GM23338 (cell line): Measurements from ENCODE around the gene KRTAP16-1. TPM values are rescaled to one million over a fixed set of nuclear protein-coding genes. Genes with fewer than 3 reads are reported as not detected.

Experiments used
- EZH2 ChIP-seq: fragments of 200-600 bp; sonication (generic); IDR thresholded peaks from one replicate; pipeline ENCODE4 v1.8.0; 2017; ENCODE audit warnings: antibody characterized with exemption, mild to moderate bottlenecking, low read depth; ENCODE audit not compliant: unreplicated experiment
- POLR2AphosphoS5 ChIP-seq: IDR thresholded peaks from 2 replicates; pipeline ENCODE4 v1.6.1; 2016; ENCODE audit warnings: antibody characterized with exemption, low read depth
- ZNF114 ChIP-seq: fragments of 250-450 bp; sonication (Bioruptor Pico); IDR thresholded peaks from 2 replicates; pipeline ENCODE4 v1.5.0; 2020; ENCODE audit warnings: mild to moderate bottlenecking, moderate library complexity
- polyA plus RNA-seq: library from polyadenylated mRNA; unstranded; fragments of >200 nt; fragmentation: Nextera tagmentation; extraction: Ambion mirVana; gene quantifications from 2 replicates; pipeline ENCODE4 v1.2.1, GENCODE V29; 2016
- small RNA-seq: library from RNA; depleted of rRNA; stranded (forward); fragments of <200 nt; gene quantifications from one replicate; pipeline ENCODE3, GENCODE V24; 2014; ENCODE audit warnings: low replicate concordance
- total RNA-seq: library from RNA; depleted of rRNA; stranded (reverse); fragments of >200 nt; shearing (Covaris generic); gene quantifications from 2 replicates; pipeline ENCODE4 v1.2.3, GENCODE V29; 2014; rRNA removed

Gene KRTAP16-1
- total and polyA plus RNA-seq, 2 experiments from 2014 or later, result not detected

GRCh38 chr17:41258406-41258805, 50.7 kb downstream of the KRTAP16-1 start (continued):
- TF ChIP-seq EZH2, result no peak
- no peak for TF ChIP-seq POLR2AphosphoS5
- TF ChIP-seq ZNF114 (CRISPR knock-in tag), result no peak

Small RNAs within 50 kb of the gene (small RNA-seq; reads per million reads assigned to genes)
- not detected for gene KRTAP9-10P

Other genes starting within 250 kb of the KRTAP16-1 start
Only the 30 nearest of the 36 such genes appear.
- not detected in 2 replicates for gene KRTAP4-16, start 207.1 kb downstream of the KRTAP16-1 start, total RNA-seq
- gene KRTAP4-16, start 207.1 kb downstream of the KRTAP16-1 start, polyA plus RNA-seq, result not detected in 2 replicates
- gene KRTAP4-9, start 203.9 kb downstream of the KRTAP16-1 start, total RNA-seq, result not detected in 2 replicates
- not detected in 2 replicates for gene KRTAP4-9, start 203.9 kb downstream of the KRTAP16-1 start, polyA plus RNA-seq
- gene KRTAP4-11, start 190.9 kb downstream of the KRTAP16-1 start, total RNA-seq, result not detected in 2 replicates
- not detected in 2 replicates for gene KRTAP4-11, start 190.9 kb downstream of the KRTAP16-1 start, polyA plus RNA-seq
- gene KRTAP4-12, start 185.1 kb downstream of the KRTAP16-1 start, total RNA-seq, result not detected in 2 replicates
- gene KRTAP4-12, start 185.1 kb downstream of the KRTAP16-1 start, polyA plus RNA-seq, result not detected in 2 replicates
- not detected in 2 replicates for gene KRTAP4-6, start 168.8 kb downstream of the KRTAP16-1 start, total RNA-seq
- not detected in 2 replicates for gene KRTAP4-6, start 168.8 kb downstream of the KRTAP16-1 start, polyA plus RNA-seq
- not detected in 2 replicates for gene KRTAP4-5, start 159.5 kb downstream of the KRTAP16-1 start, total RNA-seq
- not detected in 2 replicates for gene KRTAP4-5, start 159.5 kb downstream of the KRTAP16-1 start, polyA plus RNA-seq
- gene KRTAP4-4, start 148.6 kb downstream of the KRTAP16-1 start, total RNA-seq, result not detected in 2 replicates
- not detected in 2 replicates for gene KRTAP4-4, start 148.6 kb downstream of the KRTAP16-1 start, polyA plus RNA-seq
- not detected in 2 replicates for gene KRTAP4-3, start 141.1 kb downstream of the KRTAP16-1 start, total RNA-seq
- not detected in 2 replicates for gene KRTAP4-3, start 141.1 kb downstream of the KRTAP16-1 start, polyA plus RNA-seq
- gene KRTAP4-2, start 131.1 kb downstream of the KRTAP16-1 start, total RNA-seq, result not detected in 2 replicates
- not detected in 2 replicates for gene KRTAP4-2, start 131.1 kb downstream of the KRTAP16-1 start, polyA plus RNA-seq
- not detected in 2 replicates for gene KRTAP4-1, start 124.4 kb downstream of the KRTAP16-1 start, total RNA-seq
- not detected in 2 replicates for gene KRTAP4-1, start 124.4 kb downstream of the KRTAP16-1 start, polyA plus RNA-seq
- gene KRTAP9-1, start 119.4 kb downstream of the KRTAP16-1 start, total RNA-seq, result not detected in 2 replicates
- gene KRTAP9-1, start 119.4 kb downstream of the KRTAP16-1 start, polyA plus RNA-seq, result not detected in 2 replicates
- not detected in 2 replicates for gene KRTAP9-2, start 82.7 kb downstream of the KRTAP16-1 start, total RNA-seq
- not detected in 2 replicates for gene KRTAP9-2, start 82.7 kb downstream of the KRTAP16-1 start, polyA plus RNA-seq
- gene KRTAP9-3, start 76.9 kb downstream of the KRTAP16-1 start, total RNA-seq, result not detected in 2 replicates
- gene KRTAP9-3, start 76.9 kb downstream of the KRTAP16-1 start, polyA plus RNA-seq, result not detected in 2 replicates
- gene KRTAP9-8, start 71.3 kb downstream of the KRTAP16-1 start, total RNA-seq, result not detected in 2 replicates
- gene KRTAP9-8, start 71.3 kb downstream of the KRTAP16-1 start, polyA plus RNA-seq, result not detected in 2 replicates
- not detected in 2 replicates for gene KRTAP9-4, start 59.6 kb downstream of the KRTAP16-1 start, total RNA-seq
- not detected in 2 replicates for gene KRTAP9-4, start 59.6 kb downstream of the KRTAP16-1 start, polyA plus RNA-seq
- not detected in 2 replicates for gene KRTAP9-9, start 53.9 kb downstream of the KRTAP16-1 start, total RNA-seq
- not detected in 2 replicates for gene KRTAP9-9, start 53.9 kb downstream of the KRTAP16-1 start, polyA plus RNA-seq
- not detected in 2 replicates for gene KRTAP9-6, start 43.9 kb downstream of the KRTAP16-1 start, total RNA-seq
- not detected in 2 replicates for gene KRTAP9-6, start 43.9 kb downstream of the KRTAP16-1 start, polyA plus RNA-seq
- gene KRTAP9-7, start 33.6 kb downstream of the KRTAP16-1 start, total RNA-seq, result not detected in 2 replicates
- gene KRTAP9-7, start 33.6 kb downstream of the KRTAP16-1 start, polyA plus RNA-seq, result not detected in 2 replicates
- gene KRTAP29-1, start 6.5 kb downstream of the KRTAP16-1 start, total RNA-seq, result not detected in 2 replicates
- gene KRTAP29-1, start 6.5 kb downstream of the KRTAP16-1 start, polyA plus RNA-seq, result not detected in 2 replicates
- gene KRTAP17-1, start 6.4 kb upstream of the KRTAP16-1 start, total RNA-seq, result not detected in 2 replicates
- gene KRTAP17-1, start 6.4 kb upstream of the KRTAP16-1 start, polyA plus RNA-seq, result not detected in 2 replicates
- not detected in 2 replicates for gene KRT33A, start 41.5 kb upstream of the KRTAP16-1 start, total RNA-seq
- gene KRT33A, start 41.5 kb upstream of the KRTAP16-1 start, polyA plus RNA-seq, result not detected in 2 replicates
- gene KRT33B, start 60.5 kb upstream of the KRTAP16-1 start, total RNA-seq, result not detected in 2 replicates
- not detected in 2 replicates for gene KRT33B, start 60.5 kb upstream of the KRTAP16-1 start, polyA plus RNA-seq
- gene KRT34, start 73.0 kb upstream of the KRTAP16-1 start, total RNA-seq, result not detected in 2 replicates
- not detected in 2 replicates for gene KRT34, start 73.0 kb upstream of the KRTAP16-1 start, polyA plus RNA-seq
- gene KRT31, start 88.3 kb upstream of the KRTAP16-1 start, total RNA-seq, result not detected in 2 replicates
- gene KRT31, start 88.3 kb upstream of the KRTAP16-1 start, polyA plus RNA-seq, result not detected in 2 replicates
- gene KRT37, start 115.3 kb upstream of the KRTAP16-1 start, total RNA-seq, result not detected in 2 replicates
- gene KRT37, start 115.3 kb upstream of the KRTAP16-1 start, polyA plus RNA-seq, result not detected in 2 replicates
- not detected in 2 replicates for gene KRT38, start 131.7 kb upstream of the KRTAP16-1 start, total RNA-seq
- not detected in 2 replicates for gene KRT38, start 131.7 kb upstream of the KRTAP16-1 start, polyA plus RNA-seq
- gene KRT32, start 158.1 kb upstream of the KRTAP16-1 start, total RNA-seq, result not detected in 2 replicates
- not detected in 2 replicates for gene KRT32, start 158.1 kb upstream of the KRTAP16-1 start, polyA plus RNA-seq
- gene KRT35, start 171.8 kb upstream of the KRTAP16-1 start, total RNA-seq, result not detected in 2 replicates
- gene KRT35, start 171.8 kb upstream of the KRTAP16-1 start, polyA plus RNA-seq, result not detected in 2 replicates
- gene KRT36, start 180.6 kb upstream of the KRTAP16-1 start, total RNA-seq, result not detected in 2 replicates
- not detected in 2 replicates for gene KRT36, start 180.6 kb upstream of the KRTAP16-1 start, polyA plus RNA-seq
- gene KRT13, start 196.3 kb upstream of the KRTAP16-1 start, total RNA-seq, result not detected in 2 replicates
- not detected in 2 replicates for gene KRT13, start 196.3 kb upstream of the KRTAP16-1 start, polyA plus RNA-seq